Esophagus squamous epithelium (tissue), 4 donors: ENCODE measurements around the gene DOCK1.

Experiments used
- CTCF ChIP-seq, 6 experiments: fragments of 450-650 bp in 4 of 6; fragments of 200-600 bp in 2 of 6; sonication (generic) in 2 of 6; IDR thresholded peaks; one replicate each; pipeline ENCODE4 v1.5.1; 2016 to 2019; ENCODE audit warnings: antibody characterized with exemption in 6 of 6, mild to moderate bottlenecking in 4 of 6, moderate library complexity in 4 of 6
- POLR2A ChIP-seq, 4 donors: fragments of 450-650 bp; IDR thresholded peaks; one replicate each; pipeline ENCODE4 v1.6.1; 2017; ENCODE audit warnings: antibody characterized with exemption in 4 of 4, mild to moderate bottlenecking in 4 of 4, moderate library complexity in 3 of 4

GRCh38 chr10:127450644-127451043 lies 545.4 kb downstream of the DOCK1 start:
- TF ChIP-seq CTCF (IDR thresholded peaks at IDR 0.05) = no peak
- TF ChIP-seq POLR2A (IDR thresholded peaks at IDR 0.05) = no peak
